ENCODE measurements around the gene KLHL13.
"Not testable (repeated sequence)": the region's sequence is repeated elsewhere in the genome, so short reads cannot be mapped to it uniquely, and the experiment has no call there.

KLHL13 gene

DNA sequence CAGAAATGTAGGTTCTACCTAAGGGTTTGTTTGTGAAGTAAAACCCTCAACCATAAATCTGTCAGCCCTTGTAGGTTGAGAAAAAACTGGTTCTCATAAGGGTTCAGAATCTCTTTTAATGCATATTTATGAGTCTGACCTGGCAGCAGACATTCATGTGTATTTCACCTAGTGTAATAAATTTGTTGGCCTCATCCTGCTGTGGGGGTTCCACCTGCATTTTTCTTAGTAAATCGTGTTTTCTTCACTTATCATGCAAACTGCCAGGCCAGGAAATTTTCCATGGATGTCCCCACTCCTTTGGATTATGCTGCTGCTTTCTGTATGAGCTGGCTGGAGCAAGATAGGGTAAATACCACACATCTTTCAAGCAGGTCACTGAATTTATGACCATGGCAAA lies 42.4 kb downstream of the KLHL13 start:
- DNase-seq (ENCODE audit: low read depth) = no peak

DNA sequence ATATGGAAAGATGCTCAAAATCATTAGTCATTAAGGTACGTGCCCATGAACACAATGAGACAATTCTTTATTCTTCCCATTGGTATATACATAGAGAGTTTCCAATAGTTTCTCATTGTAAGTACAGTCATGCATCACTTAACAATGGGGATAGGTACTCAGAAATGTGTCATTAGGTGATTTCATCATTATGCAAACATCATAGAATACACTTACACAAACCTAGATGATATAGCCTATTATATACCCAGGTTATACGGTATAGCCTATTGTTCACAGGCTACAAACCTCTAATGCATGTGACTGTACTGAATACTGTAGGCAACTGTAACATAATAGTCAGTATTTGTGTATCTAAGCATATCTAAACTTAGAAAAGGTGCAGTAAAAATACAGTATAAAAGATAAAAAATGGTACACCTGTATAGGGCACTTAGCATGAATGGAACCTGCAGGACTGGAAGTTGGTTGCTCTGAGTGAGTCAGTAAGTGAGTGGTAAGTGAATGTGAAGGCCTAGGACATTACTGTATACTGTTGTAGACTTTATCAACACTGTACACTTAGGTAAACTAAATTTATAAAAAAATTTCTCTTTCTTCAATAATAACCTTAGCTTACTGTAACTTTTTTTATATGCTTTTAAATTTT lies 49.6 kb downstream of the KLHL13 start:
- DNase-seq (ENCODE audit: low read depth) = no peak

DNA sequence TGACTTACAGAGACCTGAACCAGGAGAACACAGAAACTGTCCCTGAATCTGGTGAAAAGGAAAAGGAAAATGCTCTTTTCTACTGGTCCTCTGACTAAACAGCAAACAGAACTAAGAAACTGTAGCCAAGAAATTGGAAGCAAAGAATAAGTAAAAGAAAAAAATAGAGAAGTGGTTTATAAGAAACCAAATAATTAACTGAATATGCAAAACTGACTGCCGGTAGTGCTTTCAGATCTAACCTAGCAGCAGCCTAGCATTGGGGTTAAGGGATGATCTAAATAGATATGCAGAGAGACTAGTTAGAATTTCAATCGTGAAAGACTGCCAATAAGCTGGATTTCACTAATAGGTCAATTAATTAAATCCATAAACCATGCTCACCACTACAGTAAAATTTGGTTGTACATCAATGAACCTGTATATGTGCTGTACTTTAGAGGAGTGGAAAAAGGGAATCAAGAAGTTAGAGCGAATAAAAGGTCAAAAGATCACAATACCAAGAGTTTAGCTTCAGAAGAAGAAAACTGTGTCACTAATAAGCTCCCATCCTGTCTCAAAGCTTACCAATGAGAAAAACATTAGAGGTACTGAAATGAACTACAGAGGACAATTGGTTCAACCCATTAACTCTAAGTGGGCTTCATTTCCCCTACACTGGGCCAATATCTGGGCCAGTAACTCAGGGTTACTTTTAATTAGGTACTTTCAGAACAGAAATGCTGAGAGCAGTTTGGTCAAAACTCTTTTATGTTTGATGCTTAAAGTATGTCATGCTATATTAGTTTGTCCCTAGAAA lies 53.6 kb downstream of the KLHL13 start:
- DNase-seq (ENCODE audit: low read depth) = no peak

DNA sequence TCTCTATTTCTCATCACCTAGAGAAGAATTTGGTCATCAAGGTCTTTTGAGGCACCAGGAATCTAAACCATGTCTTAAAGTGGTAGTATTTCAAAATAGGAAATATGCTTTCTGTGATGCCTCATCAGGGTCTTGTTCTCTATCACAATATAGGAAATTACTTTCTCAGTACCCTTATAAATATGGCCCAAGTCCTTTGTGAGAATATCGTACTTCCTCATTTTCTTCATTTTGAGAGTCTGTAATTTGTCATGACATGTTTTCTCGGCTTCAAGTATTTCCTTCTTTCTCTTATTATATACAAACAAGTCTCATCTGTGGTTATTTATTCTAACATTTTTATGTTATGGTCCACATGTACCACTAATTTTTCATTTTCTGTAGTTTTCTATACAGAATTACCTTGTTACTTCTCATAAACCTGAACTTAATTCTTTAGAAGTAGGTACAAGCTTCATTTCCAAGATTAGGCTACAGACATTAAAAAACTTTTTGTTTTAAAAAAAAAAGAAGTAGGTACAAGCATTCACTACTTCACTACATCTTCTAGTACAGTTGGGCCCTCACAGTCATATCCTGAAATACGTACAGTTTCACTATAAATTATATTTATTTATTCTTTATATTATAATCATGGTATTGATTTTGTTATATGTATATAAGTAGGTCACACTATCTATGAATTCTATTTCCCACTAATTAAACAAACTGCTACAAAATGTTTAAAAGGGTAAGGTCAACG lies 54.4 kb downstream of the KLHL13 start:
- no peak for DNase-seq (ENCODE audit: low read depth)

DNA sequence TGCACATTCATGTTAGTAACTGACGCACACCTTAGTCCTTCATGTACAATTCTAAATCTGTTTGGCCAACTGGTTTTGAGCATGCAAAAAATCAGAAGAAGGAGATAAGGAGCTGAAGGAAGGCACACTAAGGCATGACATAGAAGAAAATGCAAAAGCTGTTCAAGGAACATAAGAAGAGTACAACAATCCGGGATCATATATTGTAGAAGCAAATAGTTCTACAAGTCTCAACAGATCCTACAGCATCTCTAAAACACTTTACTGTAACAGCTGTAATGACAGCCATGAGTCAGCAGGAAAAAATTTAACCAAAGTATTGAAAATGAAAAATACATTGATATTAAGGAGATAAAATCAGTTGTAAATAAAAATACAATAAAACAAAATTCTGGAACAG lies 57.7 kb downstream of the KLHL13 start:
- DNase-seq (ENCODE audit: low read depth) = no peak

DNA sequence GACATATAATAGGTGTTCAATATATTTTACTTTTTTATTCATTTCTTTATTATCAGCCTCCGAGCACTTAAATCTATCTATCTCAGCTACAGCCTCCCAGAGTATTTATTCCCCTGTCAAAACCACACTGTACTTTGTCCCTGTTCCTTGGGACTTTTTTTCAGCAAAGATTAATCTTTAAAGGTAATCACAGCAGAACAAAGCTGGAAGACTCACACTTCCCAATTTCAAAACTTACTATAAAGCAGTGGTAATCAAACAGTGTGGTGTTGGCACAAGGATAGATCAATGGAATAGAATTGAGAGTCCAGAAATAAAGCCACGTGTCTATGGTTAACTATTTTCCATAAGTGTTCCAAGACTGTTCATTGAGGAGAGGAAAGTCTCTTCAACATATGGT lies 59.7 kb downstream of the KLHL13 start:
- no peak for DNase-seq (ENCODE audit: low read depth)

DNA sequence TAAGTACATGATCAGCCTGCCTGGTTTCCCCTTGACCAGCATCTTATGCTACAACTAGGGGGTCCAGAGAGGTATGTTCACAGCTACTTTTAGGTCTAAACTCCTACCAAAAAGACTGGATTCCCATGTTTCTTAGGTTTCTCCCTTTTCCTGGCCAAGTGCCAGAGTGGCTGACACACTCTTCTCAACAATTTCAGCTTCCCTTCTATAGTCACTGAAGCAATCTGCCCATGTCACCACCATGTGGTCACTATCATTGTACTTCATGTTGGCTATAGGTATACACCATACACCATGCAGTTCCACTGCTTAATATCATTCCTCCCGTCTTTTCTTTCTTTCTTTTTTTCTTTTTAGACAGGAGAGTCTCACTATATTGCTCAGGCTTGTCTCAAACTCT lies 66.9 kb downstream of the KLHL13 start:
- DNase-seq (ENCODE audit: low read depth) = no peak

DNA sequence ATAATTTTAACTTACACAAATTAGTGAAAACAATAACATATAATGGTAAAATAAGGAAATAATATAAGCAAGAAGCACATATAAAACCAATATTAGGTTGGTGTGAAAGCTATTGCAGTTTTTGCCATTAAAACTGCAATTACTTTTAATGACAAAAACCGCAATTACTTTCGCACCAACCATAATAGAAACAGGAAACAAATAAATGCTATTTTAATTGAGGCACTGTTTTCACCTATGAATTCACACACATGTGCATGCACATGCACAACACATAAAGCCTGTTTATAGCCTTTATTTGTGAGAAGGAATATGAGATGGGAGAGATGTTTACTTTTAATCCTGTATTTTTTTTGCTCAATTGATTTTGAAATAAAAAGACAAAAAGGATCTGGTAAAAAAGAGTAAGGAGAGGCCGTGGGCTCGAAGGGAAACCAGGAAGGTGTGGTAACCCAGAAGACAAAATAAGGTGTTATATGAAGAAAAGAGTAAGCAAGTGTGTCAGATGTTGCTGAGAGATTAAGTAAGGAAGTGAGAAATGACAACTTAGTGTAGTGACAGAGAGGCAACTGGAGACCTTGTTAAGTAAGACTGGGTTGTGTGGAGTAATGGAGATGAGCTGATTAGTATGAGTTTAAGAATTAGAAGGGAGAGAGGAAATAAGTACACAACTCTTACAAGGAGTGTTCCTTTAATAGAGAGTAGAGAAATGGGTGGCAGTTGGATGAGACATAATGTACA lies 69.0 kb downstream of the KLHL13 start:
- no peak for DNase-seq (ENCODE audit: low read depth)

DNA sequence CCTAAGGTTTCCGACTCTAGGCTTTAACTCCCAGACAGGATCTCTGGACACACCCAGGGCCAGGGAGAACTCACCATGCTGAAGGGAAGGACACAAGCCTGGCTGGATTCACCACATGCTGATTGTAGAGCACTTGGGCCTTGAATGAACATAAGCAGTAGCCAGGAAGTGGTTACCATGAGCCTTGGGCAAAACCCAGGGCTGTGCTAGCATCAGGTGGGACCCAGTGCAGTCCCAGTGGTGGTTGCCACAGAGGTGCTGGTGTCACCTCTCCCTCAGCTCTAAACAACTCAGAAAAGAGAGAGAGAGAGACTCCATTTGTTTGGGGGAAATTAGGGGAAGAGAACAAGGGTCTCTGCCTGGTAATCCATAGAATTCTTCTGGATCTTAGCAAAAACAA lies 77.0 kb downstream of the KLHL13 start:
- no peak for DNase-seq (ENCODE audit: low read depth)

DNA sequence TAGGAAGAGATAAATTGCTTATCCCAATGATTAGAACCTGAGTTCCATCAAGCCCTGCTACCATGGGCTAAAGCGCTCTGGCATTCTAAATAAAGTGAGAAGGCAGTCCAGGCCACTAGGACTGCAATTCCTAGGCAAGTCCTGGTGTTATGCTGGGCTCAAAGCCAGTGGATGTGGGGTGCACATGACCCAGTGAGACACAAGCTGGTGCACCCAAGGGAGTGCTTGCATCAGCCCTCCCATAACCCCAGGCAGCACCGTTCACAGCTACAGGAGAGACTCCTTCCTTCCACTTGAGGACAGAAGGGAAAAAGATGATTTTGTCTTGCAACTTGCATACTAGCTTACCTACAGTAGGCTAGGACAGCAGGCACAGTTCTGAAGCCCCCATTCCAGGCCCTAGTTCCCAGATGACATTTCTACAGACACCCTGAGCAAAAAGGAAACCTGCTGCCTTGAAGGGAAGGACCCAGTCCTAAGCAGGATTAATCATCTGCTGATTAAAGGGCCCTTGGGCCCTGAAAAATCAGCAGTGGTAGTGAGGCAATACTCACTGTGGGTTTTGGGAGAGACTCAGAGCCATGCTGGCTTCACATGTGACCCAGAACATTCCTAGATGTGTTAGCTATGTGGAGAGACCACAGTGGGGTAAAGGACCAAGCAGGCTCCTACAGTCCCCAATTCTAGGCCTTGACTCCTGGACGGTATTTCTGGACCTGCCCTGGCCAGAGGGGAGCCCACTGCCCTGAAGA lies 77.8 kb downstream of the KLHL13 start:
- no peak for DNase-seq (ENCODE audit: low read depth)

DNA sequence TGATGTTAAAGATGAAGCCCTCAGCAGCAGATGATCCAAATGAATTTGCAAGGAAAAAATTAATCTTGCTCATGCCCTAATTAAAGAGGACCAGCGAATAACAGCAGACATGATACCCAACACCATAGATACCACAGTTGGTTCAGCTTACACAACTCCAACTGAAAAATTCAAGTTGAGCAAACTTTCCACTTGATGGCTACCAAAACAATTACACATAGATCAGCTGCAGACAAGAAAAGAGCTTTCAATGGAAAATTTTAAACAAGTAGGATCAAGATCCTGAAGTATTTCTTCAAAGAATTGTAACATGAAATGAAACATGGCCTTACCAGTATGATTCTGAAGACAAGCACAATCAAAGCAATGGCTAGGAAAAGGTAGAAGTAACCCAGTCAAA lies 90.0 kb downstream of the KLHL13 start:
- DNase-seq (ENCODE audit: low read depth) = no peak

DNA sequence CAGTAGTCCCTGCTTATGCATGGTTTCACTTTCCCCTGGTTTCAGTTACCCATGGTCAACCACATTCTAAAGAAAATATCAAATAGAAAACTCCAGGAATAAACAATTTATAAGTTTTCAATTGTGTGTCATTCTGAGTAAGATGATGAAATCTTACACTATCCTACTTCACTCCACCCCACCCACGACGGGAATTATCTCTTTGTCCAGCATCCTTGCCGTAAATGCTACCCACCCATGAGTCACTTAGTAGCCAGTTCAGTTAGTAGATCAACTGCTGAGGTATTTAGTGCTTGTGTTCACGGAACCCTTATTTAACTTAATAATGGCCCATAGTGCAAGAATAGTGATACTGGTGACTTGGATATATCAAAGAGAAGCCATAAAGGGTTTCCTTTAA lies 91.4 kb downstream of the KLHL13 start:
- no peak for DNase-seq (ENCODE audit: low read depth)

DNA sequence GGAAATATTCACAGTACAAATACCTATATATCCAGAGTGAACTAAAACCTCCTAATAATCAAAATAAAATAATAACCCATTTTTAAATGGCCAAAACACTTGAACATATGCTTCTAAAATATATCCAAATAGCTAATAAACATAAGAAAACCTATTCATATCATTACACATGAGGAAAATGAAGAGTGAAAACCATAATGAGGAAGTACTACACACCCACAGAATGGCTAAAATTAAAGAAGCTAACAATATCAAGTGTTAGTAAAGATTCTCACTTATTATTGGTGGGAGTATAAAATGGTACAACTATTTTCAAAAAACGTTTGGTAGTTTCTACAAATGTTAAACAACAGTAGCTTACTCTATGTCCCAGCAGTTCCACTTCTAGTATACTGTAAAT lies 92.1 kb downstream of the KLHL13 start:
- DNase-seq (ENCODE audit: low read depth) = no peak

DNA sequence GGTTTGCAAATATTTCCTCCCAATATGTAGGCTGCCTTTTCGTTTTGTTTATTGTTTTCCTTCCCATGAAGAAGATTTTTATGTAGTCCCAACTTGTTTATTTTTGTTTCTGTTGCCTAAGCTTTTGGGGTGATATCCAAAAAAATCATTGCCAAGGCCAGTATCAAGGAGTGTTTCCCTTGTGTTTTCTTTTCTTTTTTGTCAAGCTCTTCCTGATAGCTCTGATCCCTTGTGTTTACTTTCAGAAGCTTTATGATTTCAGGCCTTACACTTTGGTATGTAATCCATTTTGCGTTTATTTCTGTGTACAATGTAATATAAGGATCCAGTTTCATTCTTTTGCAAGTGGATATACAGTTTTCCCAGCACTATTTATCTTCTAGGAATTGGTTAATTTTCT lies 93.9 kb downstream of the KLHL13 start:
- no peak for DNase-seq (ENCODE audit: low read depth)

DNA sequence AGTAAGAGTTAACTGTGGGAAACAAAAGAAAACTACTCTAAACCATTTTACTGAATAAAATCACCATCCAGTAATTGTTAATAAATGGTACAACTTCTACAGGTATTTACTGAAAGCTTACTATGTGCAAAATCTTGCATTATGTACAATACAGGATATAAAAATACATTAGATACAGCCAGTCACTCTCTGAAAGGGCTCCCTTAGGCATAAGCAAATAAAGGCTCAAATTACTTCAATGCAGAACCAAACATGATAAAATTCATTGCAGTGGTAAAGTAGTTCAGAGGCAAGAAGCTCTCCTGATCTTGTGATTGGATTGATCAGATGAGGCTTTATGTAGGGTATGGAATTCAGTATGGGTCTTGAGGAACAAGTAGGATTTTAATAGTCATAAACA lies 100.2 kb downstream of the KLHL13 start:
- no peak for DNase-seq (ENCODE audit: low read depth)

DNA sequence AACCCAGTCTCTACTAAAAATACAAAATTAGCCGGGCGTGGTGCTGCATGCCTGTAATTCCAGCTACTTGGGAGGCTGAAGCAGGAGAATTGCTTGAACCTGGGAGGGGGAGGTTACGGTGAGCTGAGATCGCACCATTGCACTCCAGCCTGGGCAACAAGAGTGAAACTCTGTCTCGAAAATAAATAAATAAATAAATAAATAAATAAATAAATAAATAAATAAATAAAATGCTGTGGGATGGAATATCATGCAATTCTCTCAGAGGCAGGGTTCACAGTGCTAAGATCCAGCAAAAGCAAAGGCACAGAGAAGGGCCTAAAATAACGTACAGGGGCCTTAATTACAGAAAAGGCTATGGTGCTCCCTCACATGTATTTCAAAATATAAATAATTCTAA lies 114.2 kb downstream of the KLHL13 start:
- DNase-seq (ENCODE audit: low read depth) = not testable (repeated sequence)

DNA sequence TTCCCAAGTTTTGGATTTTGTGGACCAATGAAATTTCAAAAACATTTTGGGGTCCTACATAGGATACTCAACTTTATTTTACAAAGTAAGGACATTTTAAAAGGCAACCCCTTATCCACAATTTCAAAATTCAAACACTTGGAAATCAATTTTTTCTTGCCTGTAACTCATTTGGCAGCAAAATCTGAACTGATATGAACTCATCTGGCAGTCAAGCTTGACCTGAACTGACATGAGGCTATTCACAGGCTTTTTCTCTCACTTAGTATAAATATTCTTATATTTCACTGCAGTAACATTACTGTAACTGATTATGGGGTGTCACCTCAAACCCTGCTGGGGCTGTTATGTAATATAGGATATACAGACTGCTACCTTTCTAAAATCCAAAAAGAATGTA lies 116.1 kb downstream of the KLHL13 start:
- DNase-seq (ENCODE audit: low read depth) = no peak

DNA sequence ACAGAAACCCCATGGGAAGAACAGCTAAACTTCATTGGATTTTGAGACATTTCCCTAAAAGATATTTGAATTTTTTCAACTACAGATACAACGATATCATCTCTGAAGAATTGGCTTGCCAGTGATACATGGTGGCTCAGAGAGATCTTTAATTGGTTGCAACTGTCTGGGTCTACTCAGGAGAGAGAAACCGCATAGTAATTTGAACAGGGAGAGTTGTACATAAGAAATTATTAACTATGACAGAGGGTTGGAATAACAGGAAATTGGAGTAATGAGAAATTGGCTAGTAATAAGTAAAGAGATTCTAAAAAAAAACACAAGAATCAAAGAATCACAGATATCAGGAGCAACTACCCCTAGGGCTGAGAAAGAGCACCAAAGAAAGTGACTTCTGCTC lies 118.4 kb downstream of the KLHL13 start:
- no peak for DNase-seq (ENCODE audit: low read depth)

DNA sequence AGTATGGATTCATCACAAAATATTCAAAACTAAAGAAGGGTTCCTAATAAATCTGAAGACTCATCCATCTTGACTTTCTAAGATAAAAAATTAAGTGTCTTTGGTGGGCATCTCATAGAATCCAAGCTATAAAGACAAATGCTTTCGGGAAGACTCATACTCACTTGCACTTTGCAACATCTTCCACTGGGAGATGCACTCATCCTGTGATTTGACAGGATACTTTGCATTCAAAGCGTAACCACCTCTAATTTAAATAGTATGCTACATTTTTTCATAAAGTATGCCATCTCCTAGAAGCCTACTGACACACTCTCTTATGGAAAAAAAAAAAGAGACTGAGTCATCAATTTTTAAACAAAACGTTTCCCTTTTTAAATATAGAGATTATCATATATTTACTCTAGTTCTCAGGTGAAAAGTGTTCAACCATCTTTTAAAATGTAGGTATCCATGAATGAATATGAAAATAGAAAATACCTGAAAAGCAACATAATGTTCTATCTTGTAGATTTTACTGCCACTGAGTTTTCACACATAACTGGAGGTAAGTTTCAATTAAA lies 119.6 kb downstream of the KLHL13 start:
- no peak for DNase-seq (ENCODE audit: low read depth)

DNA sequence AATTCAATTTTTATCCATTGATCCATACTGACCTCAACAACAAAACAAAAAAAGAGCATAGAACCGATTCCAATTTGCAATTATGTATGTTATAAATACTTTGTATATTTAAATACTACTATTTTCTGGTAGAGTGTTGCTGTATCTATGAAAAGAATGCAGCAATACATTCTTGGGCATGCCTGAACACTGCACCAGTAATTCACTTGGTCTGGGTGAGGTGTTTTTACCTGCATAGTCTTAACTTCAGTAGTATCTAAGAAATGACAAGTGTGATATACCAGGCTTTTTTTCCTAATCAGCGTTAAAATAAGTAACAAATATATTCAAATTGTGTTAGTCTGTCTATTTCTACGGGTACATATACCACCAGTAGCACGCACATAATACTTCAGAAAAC lies 120.2 kb downstream of the KLHL13 start:
- DNase-seq (ENCODE audit: low read depth) = no peak

DNA sequence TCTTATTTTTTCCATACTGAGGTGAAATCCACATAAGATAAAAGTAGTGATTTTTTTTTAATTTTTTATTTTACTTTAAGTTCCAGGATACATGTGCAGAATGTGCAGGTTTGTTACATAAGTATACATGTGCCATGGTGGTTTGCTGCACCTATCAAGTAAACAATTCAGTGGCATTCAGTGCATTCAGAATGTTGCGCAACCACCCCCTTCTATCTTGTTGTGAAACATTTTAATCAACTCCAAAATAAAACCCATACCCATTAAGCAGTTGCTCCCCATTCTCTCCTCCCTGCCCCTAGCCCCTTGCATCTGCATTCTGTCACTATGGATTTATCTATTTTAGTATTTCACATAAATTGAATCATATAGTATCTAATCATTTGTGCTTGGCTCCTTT lies 121.2 kb downstream of the KLHL13 start:
- DNase-seq (ENCODE audit: low read depth) = no peak
